ENCODE results near the gene ST6GALNAC6.
"Not testable (repeated sequence)": the region's sequence is repeated elsewhere in the genome, so short reads cannot be mapped to it uniquely, and the experiment has no call there.

Gene ST6GALNAC6

GRCh38 chr9:127853312-127854183 lies 45.9 kb downstream of the ST6GALNAC6 start:
- peak; percentile 54 to 64 (median 58) for DNase-seq

- no peak for DNase-seq
Measured at GRCh38 chr9:127852829-127853228, 46.6 kb downstream of the ST6GALNAC6 start.

GRCh38 chr9:127850286-127850830 lies 49.0 kb downstream of the ST6GALNAC6 start:
- no peak for DNase-seq

- no peak for DNase-seq
Measured at GRCh38 chr9:127848756-127849504, 50.5 kb downstream of the ST6GALNAC6 start.

GRCh38 chr9:127847833-127848755 lies 51.3 kb downstream of the ST6GALNAC6 start:
- DNase-seq, result no peak

GRCh38 chr9:127847178-127847510 lies 52.3 kb downstream of the ST6GALNAC6 start:
- peak; percentile 22 to 31 (median 22) for DNase-seq

- DNase-seq, result no peak
Measured at GRCh38 chr9:127846443-127847177, 52.8 kb downstream of the ST6GALNAC6 start.

GRCh38 chr9:127845619-127846018 lies 53.8 kb downstream of the ST6GALNAC6 start:
- not testable (repeated sequence) for DNase-seq

- no peak for DNase-seq
Measured at GRCh38 chr9:127844821-127845359, 54.5 kb downstream of the ST6GALNAC6 start.

GRCh38 chr9:127841087-127841835 lies 58.1 kb downstream of the ST6GALNAC6 start:
- no peak for DNase-seq

- peak; percentile 92 to 96 (median 92) for DNase-seq
Measured at GRCh38 chr9:127838375-127839078, 60.9 kb downstream of the ST6GALNAC6 start.

GRCh38 chr9:127837346-127837745 lies 62.1 kb downstream of the ST6GALNAC6 start:
- DNase-seq, result no peak

GRCh38 chr9:127836561-127836960 lies 62.8 kb downstream of the ST6GALNAC6 start:
- peak; percentile 20 to 40 (median 34) for DNase-seq

- DNase-seq, result peak; percentile 93 to 94 (median 93)
Measured at GRCh38 chr9:127835991-127836516, 63.3 kb downstream of the ST6GALNAC6 start.

All from suppressor macrophage treated with lipopolysaccharide for 1 hour (primary cell).